Right cardiac atrium (tissue), 5 donors: ENCODE results near the gene FOXP4. TPM values are rescaled to one million over a fixed set of nuclear protein-coding genes. Genes with fewer than 3 reads are reported as not detected.

ENCODE experiments used
- ATAC-seq, 2 donors: fragments of 200-7000 bp; cut with Tn5 transposase; one replicate each; pipeline versions ENCODE4 v1.8.0 to v1.9.1; 2020; ENCODE audit warnings: moderate library complexity in 2 of 2, mild to moderate bottlenecking in 1 of 2
- DNase-seq, 3 donors: peaks; one replicate each; pipeline ENCODE4 v3.0.0-alpha.2; 2020
- H3K27ac ChIP-seq: one replicate; pipeline ENCODE4 v1.5.1; 2013; ENCODE audit warnings: mild to moderate bottlenecking, low read length, control low read depth, moderate library complexity
- H3K27me3 ChIP-seq: one replicate; pipeline ENCODE4 v1.6.1; 2013; ENCODE audit not compliant: control insufficient read depth, insufficient read depth
- H3K4me1 ChIP-seq: one replicate; pipeline ENCODE4 v1.6.1; 2013; ENCODE audit warnings: low read length; ENCODE audit not compliant: control insufficient read depth, insufficient read depth
- H3K4me3 ChIP-seq: one replicate; pipeline ENCODE4 v1.5.1; 2013; ENCODE audit warnings: low read length, control low read depth
- H3K9me3 ChIP-seq: one replicate; pipeline ENCODE4 v1.6.1; 2013; ENCODE audit warnings: low read length; ENCODE audit not compliant: control insufficient read depth
- WGBS: extraction: QIAGEN DNeasy Blood & Tissue Kit; methylation state at CpG from one replicate; pipeline ENCODE4 v1.1.7; 2013; 5-methylcytosine and 5-hydroxymethylcytosine counted together
- intact Hi-C, 4 donors: fragments of 100-400 bp; cut with DNase I; formaldehyde crosslinking; loops; one replicate each; pipeline versions ENCODE4 v1.11.0 to v1.14.0; 2022 to 2023
- polyA plus RNA-seq: library from polyadenylated mRNA; stranded (reverse); fragments of 200-250 nt; gene quantifications from one replicate; pipeline ENCODE4 v1.2.3, GENCODE V29; 2013
- total RNA-seq, 4 donors: library from RNA; stranded (reverse); fragmentation: NEBNext Ultra II Directional; extraction: Animal tissue kit (Norgen Biotek cat#: 25700); gene quantifications; one replicate each; pipeline ENCODE4 v1.2.1, GENCODE V29; 2021
- donor health status: healthy with polysubstance abuse.
- donor health status: DM: no; HTN: yes; CAD: no.
- donor health status: DM: no; HTN: no; CAD: no.
- donor health status: DM: no; HTN: yes; CAD: no; lungs with severe emphysema.
- donor health status: DM: yes; HTN: yes; CAD: no.

Gene FOXP4
- total and polyA plus RNA-seq, 5 donors, result 15.3 to 22.5 (median 21.8) TPM

- DNase-seq (no peak), ATAC-seq (no peak)
- H3K27me3 ChIP-seq, result no peaks in the 10 kb centered on the region
- no peaks in the 10 kb centered on the region for H3K9me3 ChIP-seq
- no peak overlapping the region for H3K27ac ChIP-seq
- 59% methylated on average over 14 of the region's 14 CpGs for WGBS
- intact Hi-C loops, result no loop called here
- H3K4me1 ChIP-seq, result no peaks in the 10 kb centered on the region
- H3K4me3 ChIP-seq, result no peak overlapping the region
Observed at GRCh38 chr6:41523915-41524633, 22.1 kb upstream of the FOXP4 start.

GRCh38 chr6:41524634-41525011 lies 21.6 kb upstream of the FOXP4 start:
- no peaks in the 10 kb centered on the region for H3K27me3 ChIP-seq
- H3K27ac ChIP-seq, result no peak overlapping the region
- DNase-seq, result no peak
- 65% methylated on average over 7 of the region's 7 CpGs for WGBS
- no peak for ATAC-seq
- no peaks in the 10 kb centered on the region for H3K9me3 ChIP-seq
- no peak overlapping the region for H3K4me3 ChIP-seq
- H3K4me1 ChIP-seq, result no peaks in the 10 kb centered on the region
- intact Hi-C loops, result no loop called here

DNA sequence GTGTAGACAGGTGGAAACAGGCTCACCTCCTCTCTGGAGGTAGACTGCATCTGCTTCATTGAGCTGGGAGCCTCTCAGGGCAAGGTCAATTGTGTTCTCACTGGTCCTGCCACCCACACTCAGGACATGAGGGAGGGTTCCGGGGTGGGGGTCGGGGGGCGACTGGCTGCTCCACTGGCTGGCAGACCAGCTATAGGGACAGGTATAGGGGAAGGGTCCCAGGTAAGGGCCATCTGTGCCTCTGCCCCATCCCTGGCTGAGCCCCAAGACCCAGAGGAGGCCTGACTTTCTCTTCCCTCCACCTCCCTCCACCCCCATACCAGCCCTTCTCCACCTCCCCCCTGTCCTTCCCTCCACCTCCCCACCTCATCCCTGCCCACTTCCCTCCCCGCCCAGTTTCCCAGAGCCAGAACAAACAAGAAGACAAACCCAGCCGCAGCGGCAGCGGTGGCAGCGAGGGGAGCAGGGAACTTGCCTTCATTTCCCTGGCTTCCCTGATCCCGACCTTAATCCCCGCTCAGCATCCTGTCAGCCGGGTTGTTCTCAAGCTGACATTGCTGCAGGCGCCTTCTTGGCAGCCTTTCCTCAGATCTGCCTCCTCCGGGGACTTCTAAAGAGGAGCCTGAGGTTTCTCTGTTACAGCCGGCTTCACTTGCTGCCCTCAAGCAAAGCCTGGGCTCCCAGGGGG lies 18.3 kb upstream of the FOXP4 start:
- no peaks in the 10 kb centered on the region for H3K4me1 ChIP-seq
- intact Hi-C loops, result no loop called here
- H3K27me3 ChIP-seq, result no peaks in the 10 kb centered on the region
- WGBS, result 36% methylated on average over 14 of the region's 14 CpGs
- no peak overlapping the region for H3K4me3 ChIP-seq
- peak; percentile 25 to 44 for ATAC-seq
- DNase-seq, result peak; percentile 26 to 65 (median 57)
- H3K27ac ChIP-seq, result no peak overlapping the region
- H3K9me3 ChIP-seq, result no peaks in the 10 kb centered on the region

DNA sequence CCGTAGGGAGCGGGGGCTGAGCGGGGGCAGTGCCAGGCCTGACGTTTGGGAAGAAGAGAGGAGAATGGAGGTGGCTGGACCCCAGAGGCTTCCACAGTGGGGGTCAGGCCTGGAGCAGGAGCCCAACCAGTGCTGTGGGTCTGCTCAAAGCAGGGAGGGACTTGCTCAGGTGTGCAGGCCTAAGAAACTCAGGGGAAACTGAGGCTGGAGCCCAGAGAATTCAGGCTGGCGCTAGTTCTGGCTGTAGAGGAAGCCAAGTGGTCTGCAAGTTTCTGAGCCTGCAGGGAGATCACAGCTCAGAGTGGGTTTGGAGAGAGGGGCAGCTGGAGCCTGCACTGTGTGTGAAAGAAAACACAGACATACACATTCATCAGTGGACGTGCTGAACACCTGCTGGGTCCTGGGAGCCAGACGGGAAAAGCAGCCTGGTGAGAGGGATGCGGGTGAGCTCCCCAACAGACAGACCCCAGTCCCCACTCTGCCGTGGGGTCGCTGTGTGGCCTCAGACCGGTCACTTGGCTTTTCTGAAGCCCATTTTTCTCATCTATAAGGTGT lies 17.7 kb upstream of the FOXP4 start:
- WGBS, result 73% methylated on average over 11 of the region's 11 CpGs
- Histone ChIP-seq H3K27me3 (no peaks in the 10 kb centered on the region), H3K4me1 (no peaks in the 10 kb centered on the region), H3K4me3 (no peak overlapping the region), H3K9me3 (no peaks in the 10 kb centered on the region), H3K27ac (no peak overlapping the region)
- ATAC-seq (no peak), DNase-seq (no peak)
- intact Hi-C loops, result no loop called here

DNA sequence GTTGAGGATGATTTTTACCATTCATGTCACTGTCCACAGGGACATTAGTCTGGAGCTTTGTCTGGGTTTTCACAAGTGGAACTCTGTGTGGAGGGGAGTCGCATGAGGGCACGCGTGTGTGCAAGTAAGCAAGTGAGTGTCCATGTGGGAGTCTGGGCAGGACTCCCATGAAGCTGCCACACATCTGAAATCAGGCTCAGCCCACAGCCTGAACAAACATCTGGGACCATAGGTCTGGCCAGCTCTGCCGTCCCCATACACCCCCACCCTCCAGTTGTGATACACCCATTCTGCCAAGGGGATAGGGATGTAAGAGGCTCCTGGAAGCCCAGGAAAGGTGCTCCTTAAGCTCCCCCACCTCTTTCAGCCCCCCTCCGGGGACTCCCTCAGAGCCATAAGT lies 17.1 kb upstream of the FOXP4 start:
- DNase-seq (no peak), ATAC-seq (no peak)
- Histone ChIP-seq H3K4me3 (no peak overlapping the region), H3K4me1 (no peaks in the 10 kb centered on the region), H3K27me3 (no peaks in the 10 kb centered on the region), H3K27ac (no peak overlapping the region), H3K9me3 (no peaks in the 10 kb centered on the region)
- WGBS, result 86% methylated on average over 5 of the region's 5 CpGs
- intact Hi-C loops, result no loop called here

- DNase-seq, result no peak
- Histone ChIP-seq H3K9me3 (no peaks in the 10 kb centered on the region), H3K27ac (no peak overlapping the region), H3K4me3 (no peak overlapping the region), H3K27me3 (no peaks in the 10 kb centered on the region), H3K4me1 (no peaks in the 10 kb centered on the region)
- 79% methylated on average over 7 of the region's 7 CpGs for WGBS
- intact Hi-C loops, result no loop called here
- no peak for ATAC-seq
Observed at GRCh38 chr6:41529970-41530369, 16.2 kb upstream of the FOXP4 start.

DNA sequence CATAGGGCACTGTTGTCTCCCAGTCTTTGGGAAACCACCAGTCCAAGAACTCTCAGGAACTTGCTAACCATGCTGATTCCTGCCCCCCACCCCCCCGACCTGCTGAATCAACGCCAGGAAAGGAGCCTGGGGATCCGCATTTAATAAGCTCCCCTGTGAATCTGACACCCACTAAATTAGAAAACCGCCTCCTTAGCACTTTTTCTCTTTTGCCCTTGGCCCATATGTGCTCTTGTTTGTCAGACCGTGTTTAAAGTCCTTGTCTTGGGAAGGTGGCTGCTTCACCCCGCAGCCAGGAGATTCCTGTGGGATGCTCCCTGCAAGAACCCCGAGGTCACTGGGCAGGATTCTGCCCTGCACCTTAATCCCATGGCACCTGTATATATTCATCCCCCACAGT lies 15.7 kb upstream of the FOXP4 start:
- no peak overlapping the region for H3K27ac ChIP-seq
- WGBS, result 91% methylated on average over 7 of the region's 7 CpGs
- intact Hi-C loops, result no loop called here

GRCh38 chr6:41531016-41531415 lies 15.2 kb upstream of the FOXP4 start:
- H3K4me1 ChIP-seq, result no peaks in the 10 kb centered on the region
- no peaks in the 10 kb centered on the region for H3K27me3 ChIP-seq
- intact Hi-C loops, result no loop called here
- H3K27ac ChIP-seq, result no peak overlapping the region
- DNase-seq (no peak), ATAC-seq (no peak)
- no peaks in the 10 kb centered on the region for H3K9me3 ChIP-seq
- H3K4me3 ChIP-seq, result no peak overlapping the region

More for the DNA sequence above, 15.7 kb upstream of the FOXP4 start:
- ATAC-seq (no peak), DNase-seq (no peak)
- no peak overlapping the region for H3K4me3 ChIP-seq
- no peaks in the 10 kb centered on the region for H3K4me1 ChIP-seq
- no peaks in the 10 kb centered on the region for H3K27me3 ChIP-seq
- H3K9me3 ChIP-seq, result no peaks in the 10 kb centered on the region

- H3K27ac ChIP-seq, result no peak overlapping the region
- H3K9me3 ChIP-seq, result no peaks in the 10 kb centered on the region
- ATAC-seq, result peak in 1 of 2 donors; percentile 31
- WGBS, result 29% methylated on average over 22 of the region's 22 CpGs
- no peaks in the 10 kb centered on the region for H3K4me1 ChIP-seq
- no peak overlapping the region for H3K4me3 ChIP-seq
- no peak for DNase-seq
- no peaks in the 10 kb centered on the region for H3K27me3 ChIP-seq
- intact Hi-C loops, result no loop called here
Observed at GRCh38 chr6:41531591-41532582, 14.3 kb upstream of the FOXP4 start.

GRCh38 chr6:41535766-41536165 lies 10.4 kb upstream of the FOXP4 start:
- Histone ChIP-seq H3K4me3 (no peak overlapping the region), H3K4me1 (no peaks in the 10 kb centered on the region), H3K27ac (no peak overlapping the region), H3K9me3 (no peaks in the 10 kb centered on the region), H3K27me3 (no peaks in the 10 kb centered on the region)
- 95% methylated on average over 1 of the region's 1 CpG for WGBS
- intact Hi-C loops, result no loop called here
- no peak for DNase-seq
- no peak for ATAC-seq
